Measurements from ENCODE around the gene CCRL2.

DNA sequence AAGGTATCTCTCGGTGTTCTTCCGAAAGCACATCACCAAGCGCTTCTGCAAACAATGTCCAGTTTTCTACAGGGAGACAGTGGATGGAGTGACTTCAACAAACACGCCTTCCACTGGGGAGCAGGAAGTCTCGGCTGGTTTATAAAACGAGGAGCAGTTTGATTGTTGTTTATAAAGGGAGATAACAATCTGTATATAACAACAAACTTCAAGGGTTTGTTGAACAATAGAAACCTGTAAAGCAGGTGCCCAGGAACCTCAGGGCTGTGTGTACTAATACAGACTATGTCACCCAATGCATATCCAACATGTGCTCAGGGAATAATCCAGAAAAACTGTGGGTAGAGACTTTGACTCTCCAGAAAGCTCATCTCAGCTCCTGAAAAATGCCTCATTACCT lies 48.6 kb upstream of the CCRL2 start:
- no peak for TF ChIP-seq YY1 (IDR thresholded peaks at IDR 0.05; ENCODE audit: borderline replicate concordance in 1 of 3, control insufficient read depth in 1 of 3, extremely low read depth in 1 of 3, insufficient read depth in 3 of 3, insufficient read length in 1 of 3, insufficient replicate concordance in 2 of 3, low read depth in 1 of 3, low read length in 2 of 3)
- no peak for TF ChIP-seq CHD2 (IDR thresholded peaks at IDR 0.05; ENCODE audit: low read depth, low read length)
- TF ChIP-seq POLR2A (conservative IDR thresholded peaks at IDR 0.05): no peak
- no peak for TF ChIP-seq ZNF274 (IDR thresholded peaks at IDR 0.05; ENCODE audit: borderline replicate concordance, low read depth, low read length)
- no peak for TF ChIP-seq SAP30 (IDR thresholded peaks at IDR 0.05; ENCODE audit: borderline replicate concordance, insufficient read depth, low read depth, low read length, poor library complexity, severe bottlenecking)
- no peak for TF ChIP-seq SNRNP70 (optimal IDR thresholded peaks at IDR 0.05; ENCODE audit: low read depth, low read length)
- no peak for TF ChIP-seq OTX1 (CRISPR knock-in tag; IDR thresholded peaks at IDR 0.05)
- TF ChIP-seq POLR2AphosphoS2 (IDR thresholded peaks at IDR 0.05; ENCODE audit: low read length): no peak
- no peak for TF ChIP-seq ZNF445 (CRISPR knock-in tag; IDR thresholded peaks at IDR 0.05; ENCODE audit: low read depth)
- no peak for TF ChIP-seq POLR2AphosphoS5 (IDR thresholded peaks at IDR 0.05; ENCODE audit: control insufficient read depth, insufficient read depth, low read depth, low read length)
- TF ChIP-seq BMI1 (IDR thresholded peaks at IDR 0.05; ENCODE audit: low read length): no peak
- no peak for TF ChIP-seq MAFK (IDR thresholded peaks at IDR 0.05; ENCODE audit: low read length)
